Measurements from ENCODE around the gene ATG7.

The ATG7 gene

DNA sequence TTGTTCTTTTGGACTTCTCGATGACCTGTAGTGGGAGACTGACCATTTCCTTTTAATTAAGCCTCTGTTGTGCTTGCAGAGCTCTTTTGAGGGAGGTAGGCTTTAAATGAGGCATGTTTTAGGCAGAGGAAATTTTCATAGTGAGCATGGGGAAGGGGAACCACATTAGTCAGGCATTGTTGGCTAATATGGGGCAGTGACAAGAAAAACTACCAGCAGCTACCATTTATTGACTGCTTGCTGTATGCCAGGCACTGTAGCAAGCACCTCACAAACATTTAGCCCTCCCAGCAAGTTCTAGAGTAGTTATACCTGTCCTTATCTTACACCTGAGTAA, 10.9 kb downstream of the ATG7 start:
- POLR2A ChIA-PET: interaction anchor here (0.8 kb wide), 1 partner anchor 11 kb away, joined by 5 read pairs; the partner anchor contains the start of gene ATG7
- CTCF ChIA-PET: no interaction called here
- peaks cover 11 to 29% of the 10 kb centered on the region in 2 experiments for H3K36me3 ChIP-seq (ENCODE audit: control insufficient read depth in 2 of 2, insufficient read depth in 1 of 2, low read length in 2 of 2)

DNA sequence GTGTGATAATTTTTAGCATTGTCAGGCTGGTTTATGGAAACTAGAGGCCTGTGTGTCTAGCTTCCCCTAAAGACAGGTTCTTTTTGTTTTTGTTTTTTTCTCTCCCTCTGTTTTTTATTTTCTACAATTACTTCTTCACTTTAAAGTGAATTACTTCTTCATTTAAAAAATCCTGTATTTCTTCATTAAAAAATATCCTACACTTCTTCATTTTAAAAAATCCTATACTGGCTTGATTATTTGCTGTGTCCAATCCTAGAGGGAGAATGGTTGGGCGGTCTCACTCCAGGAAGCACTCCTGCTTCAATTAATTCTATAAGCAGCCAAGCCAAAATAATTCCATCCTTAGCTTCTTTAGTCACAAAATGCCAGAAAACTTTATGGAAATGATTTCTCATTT, 11.8 kb downstream of the ATG7 start:
- Histone ChIP-seq H3K36me3 (ENCODE audit: control insufficient read depth in 2 of 2, insufficient read depth in 1 of 2, low read length in 2 of 2) (peaks cover 11 to 29% of the 10 kb centered on the region in 2 experiments), H3K4me1 (ENCODE audit: control insufficient read depth, insufficient read depth, low read length) (peaks cover 16% of the 10 kb centered on the region; the same call in 1 of the 2 replicates), H3K9me3 (ENCODE audit: control insufficient read depth, insufficient read depth, low read depth, low read length) (no peaks in the 10 kb centered on the region), H3K4me3 (ENCODE audit: low read depth, low read length) (no peak overlapping the region), H3K27ac (ENCODE audit: extremely low read depth, low read depth, low read length) (no peak overlapping the region)
- ChIA-PET CTCF (no interaction called here), POLR2A (interaction anchor here (1.1 kb wide), 1 partner anchor 12 kb away, joined by 3 read pairs; the partner anchor contains the start of gene ATG7)
- TF ChIP-seq, protein P1, sequence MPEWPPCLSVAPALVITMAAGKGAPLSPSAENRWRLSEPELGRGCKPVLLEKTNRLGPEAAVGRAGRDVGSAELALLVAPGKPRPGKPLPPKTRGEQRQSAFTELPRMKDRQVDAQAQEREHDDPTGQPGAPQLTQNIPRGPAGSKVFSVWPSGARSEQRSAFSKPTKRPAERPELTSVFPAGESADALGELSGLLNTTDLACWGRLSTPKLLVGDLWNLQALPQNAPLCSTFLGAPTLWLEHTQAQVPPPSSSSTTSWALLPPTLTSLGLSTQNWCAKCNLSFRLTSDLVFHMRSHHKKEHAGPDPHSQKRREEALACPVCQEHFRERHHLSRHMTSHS (tag by site-specific recombination; IDR thresholded peaks at IDR 0.05): no peak
- TF ChIP-seq ZNF777 (tag by site-specific recombination; IDR thresholded peaks at IDR 0.05; ENCODE audit: borderline replicate concordance) (no peak), ZNF501 (tag by site-specific recombination; IDR thresholded peaks at IDR 0.05) (no peak), ZNF174 (tag by site-specific recombination; IDR thresholded peaks at IDR 0.05) (no peak), TCF7L2 (IDR thresholded peaks at IDR 0.05; ENCODE audit: borderline replicate concordance, low read depth, low read length) (no peak), ZBTB17 (tag by site-specific recombination; IDR thresholded peaks at IDR 0.05) (no peak), ZNF624 (tag by site-specific recombination; IDR thresholded peaks at IDR 0.05) (no peak), ZNF701 (tag by site-specific recombination; IDR thresholded peaks at IDR 0.05) (no peak), ZNF132 (tag by site-specific recombination; IDR thresholded peaks at IDR 0.05; ENCODE audit: borderline replicate concordance) (no peak), ZNF292 (tag by site-specific recombination; IDR thresholded peaks at IDR 0.05; ENCODE audit: borderline replicate concordance, low read depth) (no peak), WT1 (tag by site-specific recombination; IDR thresholded peaks at IDR 0.05) (no peak), ZIC2 (tag by site-specific recombination; IDR thresholded peaks at IDR 0.05) (no peak), ZNF544 (tag by site-specific recombination; IDR thresholded peaks at IDR 0.05) (no peak), ZNF175 (tag by site-specific recombination; IDR thresholded peaks at IDR 0.05) (no peak), KLF7 (tag by site-specific recombination; IDR thresholded peaks at IDR 0.05; ENCODE audit: borderline replicate concordance) (no peak)
- TF ChIP-seq, protein P2, sequence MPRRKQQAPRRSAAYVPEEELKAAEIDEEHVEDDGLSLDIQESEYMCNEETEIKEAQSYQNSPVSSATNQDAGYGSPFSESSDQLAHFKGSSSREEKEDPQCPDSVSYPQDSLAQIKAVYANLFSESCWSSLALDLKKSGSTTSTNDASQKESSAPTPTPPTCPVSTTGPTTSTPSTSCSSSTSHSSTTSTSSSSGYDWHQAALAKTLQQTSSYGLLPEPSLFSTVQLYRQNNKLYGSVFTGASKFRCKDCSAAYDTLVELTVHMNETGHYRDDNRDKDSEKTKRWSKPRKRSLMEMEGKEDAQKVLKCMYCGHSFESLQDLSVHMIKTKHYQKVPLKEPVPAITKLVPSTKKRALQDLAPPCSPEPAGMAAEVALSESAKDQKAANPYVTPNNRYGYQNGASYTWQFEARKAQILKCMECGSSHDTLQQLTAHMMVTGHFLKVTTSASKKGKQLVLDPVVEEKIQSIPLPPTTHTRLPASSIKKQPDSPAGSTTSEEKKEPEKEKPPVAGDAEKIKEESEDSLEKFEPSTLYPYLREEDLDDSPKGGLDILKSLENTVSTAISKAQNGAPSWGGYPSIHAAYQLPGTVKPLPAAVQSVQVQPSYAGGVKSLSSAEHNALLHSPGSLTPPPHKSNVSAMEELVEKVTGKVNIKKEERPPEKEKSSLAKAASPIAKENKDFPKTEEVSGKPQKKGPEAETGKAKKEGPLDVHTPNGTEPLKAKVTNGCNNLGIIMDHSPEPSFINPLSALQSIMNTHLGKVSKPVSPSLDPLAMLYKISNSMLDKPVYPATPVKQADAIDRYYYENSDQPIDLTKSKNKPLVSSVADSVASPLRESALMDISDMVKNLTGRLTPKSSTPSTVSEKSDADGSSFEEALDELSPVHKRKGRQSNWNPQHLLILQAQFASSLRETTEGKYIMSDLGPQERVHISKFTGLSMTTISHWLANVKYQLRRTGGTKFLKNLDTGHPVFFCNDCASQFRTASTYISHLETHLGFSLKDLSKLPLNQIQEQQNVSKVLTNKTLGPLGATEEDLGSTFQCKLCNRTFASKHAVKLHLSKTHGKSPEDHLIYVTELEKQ (tag by site-specific recombination; IDR thresholded peaks at IDR 0.05; ENCODE audit: borderline replicate concordance): no peak
- TF ChIP-seq, protein P3, sequence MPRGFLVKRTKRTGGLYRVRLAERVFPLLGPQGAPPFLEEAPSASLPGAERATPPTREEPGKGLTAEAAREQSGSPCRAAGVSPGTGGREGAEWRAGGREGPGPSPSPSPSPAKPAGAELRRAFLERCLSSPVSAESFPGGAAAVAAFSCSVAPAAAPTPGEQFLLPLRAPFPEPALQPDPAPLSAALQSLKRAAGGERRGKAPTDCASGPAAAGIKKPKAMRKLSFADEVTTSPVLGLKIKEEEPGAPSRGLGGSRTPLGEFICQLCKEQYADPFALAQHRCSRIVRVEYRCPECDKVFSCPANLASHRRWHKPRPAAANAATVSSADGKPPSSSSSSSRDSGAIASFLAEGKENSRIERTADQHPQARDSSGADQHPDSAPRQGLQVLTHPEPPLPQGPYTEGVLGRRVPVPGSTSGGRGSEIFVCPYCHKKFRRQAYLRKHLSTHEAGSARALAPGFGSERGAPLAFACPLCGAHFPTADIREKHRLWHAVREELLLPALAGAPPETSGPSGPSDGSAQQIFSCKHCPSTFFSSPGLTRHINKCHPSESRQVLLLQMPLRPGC (tag by site-specific recombination; IDR thresholded peaks at IDR 0.05): no peak

More for the DNA sequence above, 10.9 kb downstream of the ATG7 start:
- TF ChIP-seq ZNF585B (tag by site-specific recombination; IDR thresholded peaks at IDR 0.05) (no peak), YY1 (tag by site-specific recombination; IDR thresholded peaks at IDR 0.05) (no peak), ZEB2 (tag by site-specific recombination; IDR thresholded peaks at IDR 0.05) (no peak), KLF8 (tag by site-specific recombination; IDR thresholded peaks at IDR 0.05) (no peak), OVOL3 (tag by site-specific recombination; IDR thresholded peaks at IDR 0.05) (no peak), ZNF549 (tag by site-specific recombination; IDR thresholded peaks at IDR 0.05) (no peak), ZNF423 (tag by site-specific recombination; IDR thresholded peaks at IDR 0.05) (no peak), KLF7 (tag by site-specific recombination; IDR thresholded peaks at IDR 0.05; ENCODE audit: borderline replicate concordance) (no peak), ZNF350 (tag by site-specific recombination; IDR thresholded peaks at IDR 0.05) (no peak), ZNF341 (tag by site-specific recombination; IDR thresholded peaks at IDR 0.05; ENCODE audit: low read depth) (no peak), ZNF658 (tag by site-specific recombination; IDR thresholded peaks at IDR 0.05) (no peak)
- TF ChIP-seq, protein P4, sequence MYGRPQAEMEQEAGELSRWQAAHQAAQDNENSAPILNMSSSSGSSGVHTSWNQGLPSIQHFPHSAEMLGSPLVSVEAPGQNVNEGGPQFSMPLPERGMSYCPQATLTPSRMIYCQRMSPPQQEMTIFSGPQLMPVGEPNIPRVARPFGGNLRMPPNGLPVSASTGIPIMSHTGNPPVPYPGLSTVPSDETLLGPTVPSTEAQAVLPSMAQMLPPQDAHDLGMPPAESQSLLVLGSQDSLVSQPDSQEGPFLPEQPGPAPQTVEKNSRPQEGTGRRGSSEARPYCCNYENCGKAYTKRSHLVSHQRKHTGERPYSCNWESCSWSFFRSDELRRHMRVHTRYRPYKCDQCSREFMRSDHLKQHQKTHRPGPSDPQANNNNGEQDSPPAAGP (tag by site-specific recombination; IDR thresholded peaks at IDR 0.05): no peak
- TF ChIP-seq, protein P5, sequence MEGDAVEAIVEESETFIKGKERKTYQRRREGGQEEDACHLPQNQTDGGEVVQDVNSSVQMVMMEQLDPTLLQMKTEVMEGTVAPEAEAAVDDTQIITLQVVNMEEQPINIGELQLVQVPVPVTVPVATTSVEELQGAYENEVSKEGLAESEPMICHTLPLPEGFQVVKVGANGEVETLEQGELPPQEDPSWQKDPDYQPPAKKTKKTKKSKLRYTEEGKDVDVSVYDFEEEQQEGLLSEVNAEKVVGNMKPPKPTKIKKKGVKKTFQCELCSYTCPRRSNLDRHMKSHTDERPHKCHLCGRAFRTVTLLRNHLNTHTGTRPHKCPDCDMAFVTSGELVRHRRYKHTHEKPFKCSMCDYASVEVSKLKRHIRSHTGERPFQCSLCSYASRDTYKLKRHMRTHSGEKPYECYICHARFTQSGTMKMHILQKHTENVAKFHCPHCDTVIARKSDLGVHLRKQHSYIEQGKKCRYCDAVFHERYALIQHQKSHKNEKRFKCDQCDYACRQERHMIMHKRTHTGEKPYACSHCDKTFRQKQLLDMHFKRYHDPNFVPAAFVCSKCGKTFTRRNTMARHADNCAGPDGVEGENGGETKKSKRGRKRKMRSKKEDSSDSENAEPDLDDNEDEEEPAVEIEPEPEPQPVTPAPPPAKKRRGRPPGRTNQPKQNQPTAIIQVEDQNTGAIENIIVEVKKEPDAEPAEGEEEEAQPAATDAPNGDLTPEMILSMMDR (tag by site-specific recombination; IDR thresholded peaks at IDR 0.05): no peak
- TF ChIP-seq, protein P6, sequence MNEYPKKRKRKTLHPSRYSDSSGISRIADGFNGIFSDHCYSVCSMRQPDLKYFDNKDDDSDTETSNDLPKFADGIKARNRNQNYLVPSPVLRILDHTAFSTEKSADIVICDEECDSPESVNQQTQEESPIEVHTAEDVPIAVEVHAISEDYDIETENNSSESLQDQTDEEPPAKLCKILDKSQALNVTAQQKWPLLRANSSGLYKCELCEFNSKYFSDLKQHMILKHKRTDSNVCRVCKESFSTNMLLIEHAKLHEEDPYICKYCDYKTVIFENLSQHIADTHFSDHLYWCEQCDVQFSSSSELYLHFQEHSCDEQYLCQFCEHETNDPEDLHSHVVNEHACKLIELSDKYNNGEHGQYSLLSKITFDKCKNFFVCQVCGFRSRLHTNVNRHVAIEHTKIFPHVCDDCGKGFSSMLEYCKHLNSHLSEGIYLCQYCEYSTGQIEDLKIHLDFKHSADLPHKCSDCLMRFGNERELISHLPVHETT (tag by site-specific recombination; IDR thresholded peaks at IDR 0.05): no peak
- no peaks in the 10 kb centered on the region for H3K9me3 ChIP-seq (ENCODE audit: control insufficient read depth, insufficient read depth, low read depth, low read length)
- H3K27ac ChIP-seq (ENCODE audit: extremely low read depth, low read depth, low read length): no peak overlapping the region
- H3K4me3 ChIP-seq (ENCODE audit: low read depth, low read length): no peak overlapping the region
- peaks cover 11% of the 10 kb centered on the region; the same call in 1 of the 2 replicates for H3K4me1 ChIP-seq (ENCODE audit: control insufficient read depth, insufficient read depth, low read length)
